ENCODE data around the gene BCS1L.

BCS1L gene

DNA sequence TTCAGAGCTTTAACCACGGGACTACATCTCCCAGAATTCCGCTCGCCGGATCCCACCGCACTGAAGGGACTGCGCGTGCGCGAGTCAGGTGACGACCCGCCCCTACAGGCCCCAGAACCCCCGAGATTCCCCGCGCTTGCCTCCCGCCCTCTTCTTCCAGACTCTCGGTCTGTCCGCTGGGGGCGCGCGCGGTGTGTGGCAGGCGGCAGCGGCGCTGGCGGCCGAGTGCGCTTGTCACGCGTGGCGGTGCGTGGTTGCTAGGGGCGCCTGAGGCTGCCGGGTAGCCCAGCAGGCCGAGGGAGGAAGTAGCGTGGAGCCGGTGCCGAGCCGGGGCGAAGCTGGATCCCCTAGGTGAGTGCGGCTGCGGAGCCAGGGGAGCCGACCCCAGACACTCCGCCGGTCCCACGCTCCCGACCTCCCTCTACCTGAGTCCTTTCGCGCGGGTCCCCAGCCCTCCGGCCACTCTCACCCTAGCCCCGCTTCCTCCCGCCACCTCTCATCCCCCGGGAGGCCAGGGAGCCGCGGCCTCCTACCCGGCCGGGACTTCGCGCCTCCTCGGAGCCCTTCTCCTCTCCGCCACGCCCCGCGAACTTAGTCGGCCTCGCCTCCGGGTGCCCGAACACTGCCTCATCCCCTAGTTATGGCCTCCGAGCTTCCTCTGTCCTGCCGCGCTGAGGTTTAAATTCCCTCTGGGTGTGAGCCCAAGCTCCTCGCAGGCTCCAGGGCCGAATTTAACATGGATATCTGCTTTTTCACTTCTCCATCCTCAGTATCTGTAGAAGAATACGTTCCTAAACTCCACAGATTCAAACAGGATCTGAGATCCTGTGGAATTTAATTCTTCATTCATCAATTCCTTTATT is 51.4 kb downstream of the BCS1L start, which contains the start of gene TTLL4:
Gene TTLL4, plus strand, starts transcription at position 149 of the 863 bp plus-strand sequence. CDS start 26,842 bp downstream, outside the sequence.
- TF ChIP-seq CEBPB (IDR thresholded peaks at IDR 0.05), result no peak
- peak; percentile 49; the same call in 1 of the 2 replicates for TF ChIP-seq TAF1 (IDR thresholded peaks at IDR 0.05; ENCODE audit: low read depth)
- TF ChIP-seq, protein P1, sequence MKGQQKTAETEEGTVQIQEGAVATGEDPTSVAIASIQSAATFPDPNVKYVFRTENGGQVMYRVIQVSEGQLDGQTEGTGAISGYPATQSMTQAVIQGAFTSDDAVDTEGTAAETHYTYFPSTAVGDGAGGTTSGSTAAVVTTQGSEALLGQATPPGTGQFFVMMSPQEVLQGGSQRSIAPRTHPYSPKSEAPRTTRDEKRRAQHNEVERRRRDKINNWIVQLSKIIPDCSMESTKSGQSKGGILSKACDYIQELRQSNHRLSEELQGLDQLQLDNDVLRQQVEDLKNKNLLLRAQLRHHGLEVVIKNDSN (IDR thresholded peaks at IDR 0.05), result peak; percentile 93
- TF ChIP-seq TCF12 (IDR thresholded peaks at IDR 0.05; ENCODE audit: low read depth), result peak; percentile 30; the same call in 1 of the 2 replicates
- no peak for TF ChIP-seq CREB1 (IDR thresholded peaks at IDR 0.05; ENCODE audit: low read depth)
- peak; percentile 60 for TF ChIP-seq YY1 (IDR thresholded peaks at IDR 0.05; ENCODE audit: low read depth)
- peak; percentile 61; the same call in 1 of the 2 replicates for TF ChIP-seq RAD21 (IDR thresholded peaks at IDR 0.05; ENCODE audit: low read depth)
- 0 out of 2 replicates have a peak, but pooled peaks have one; percentile 59 for TF ChIP-seq ZBTB7A (IDR thresholded peaks at IDR 0.05; ENCODE audit: low read depth)
- TF ChIP-seq, protein P2, sequence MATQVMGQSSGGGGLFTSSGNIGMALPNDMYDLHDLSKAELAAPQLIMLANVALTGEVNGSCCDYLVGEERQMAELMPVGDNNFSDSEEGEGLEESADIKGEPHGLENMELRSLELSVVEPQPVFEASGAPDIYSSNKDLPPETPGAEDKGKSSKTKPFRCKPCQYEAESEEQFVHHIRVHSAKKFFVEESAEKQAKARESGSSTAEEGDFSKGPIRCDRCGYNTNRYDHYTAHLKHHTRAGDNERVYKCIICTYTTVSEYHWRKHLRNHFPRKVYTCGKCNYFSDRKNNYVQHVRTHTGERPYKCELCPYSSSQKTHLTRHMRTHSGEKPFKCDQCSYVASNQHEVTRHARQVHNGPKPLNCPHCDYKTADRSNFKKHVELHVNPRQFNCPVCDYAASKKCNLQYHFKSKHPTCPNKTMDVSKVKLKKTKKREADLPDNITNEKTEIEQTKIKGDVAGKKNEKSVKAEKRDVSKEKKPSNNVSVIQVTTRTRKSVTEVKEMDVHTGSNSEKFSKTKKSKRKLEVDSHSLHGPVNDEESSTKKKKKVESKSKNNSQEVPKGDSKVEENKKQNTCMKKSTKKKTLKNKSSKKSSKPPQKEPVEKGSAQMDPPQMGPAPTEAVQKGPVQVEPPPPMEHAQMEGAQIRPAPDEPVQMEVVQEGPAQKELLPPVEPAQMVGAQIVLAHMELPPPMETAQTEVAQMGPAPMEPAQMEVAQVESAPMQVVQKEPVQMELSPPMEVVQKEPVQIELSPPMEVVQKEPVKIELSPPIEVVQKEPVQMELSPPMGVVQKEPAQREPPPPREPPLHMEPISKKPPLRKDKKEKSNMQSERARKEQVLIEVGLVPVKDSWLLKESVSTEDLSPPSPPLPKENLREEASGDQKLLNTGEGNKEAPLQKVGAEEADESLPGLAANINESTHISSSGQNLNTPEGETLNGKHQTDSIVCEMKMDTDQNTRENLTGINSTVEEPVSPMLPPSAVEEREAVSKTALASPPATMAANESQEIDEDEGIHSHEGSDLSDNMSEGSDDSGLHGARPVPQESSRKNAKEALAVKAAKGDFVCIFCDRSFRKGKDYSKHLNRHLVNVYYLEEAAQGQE (IDR thresholded peaks at IDR 0.05; ENCODE audit: low read depth), result no peak
- TF ChIP-seq EP300 (IDR thresholded peaks at IDR 0.05; ENCODE audit: borderline replicate concordance), result 0 out of 2 replicates have a peak, but pooled peaks have one; percentile 11
- peak; percentile 92 for TF ChIP-seq MAX (IDR thresholded peaks at IDR 0.05)
- no peak for TF ChIP-seq NFIC (IDR thresholded peaks at IDR 0.05)

DNA sequence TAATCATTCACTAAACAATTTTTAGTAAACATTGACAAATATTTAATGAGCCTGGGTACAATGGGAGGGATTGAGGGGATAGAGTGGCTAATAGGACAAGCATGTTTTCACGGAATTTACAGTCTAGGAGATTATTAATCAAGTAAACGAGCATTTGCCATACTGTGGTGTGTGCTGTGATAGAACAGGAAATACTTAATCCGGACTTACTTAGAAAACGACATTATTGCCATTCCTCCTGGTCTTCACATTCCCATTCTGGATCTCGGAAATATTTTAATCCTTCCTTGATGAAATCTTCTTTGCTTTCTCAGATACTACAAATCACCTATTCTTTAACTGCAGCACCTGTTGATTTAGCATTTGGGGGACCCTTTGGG is 52.1 kb downstream of the BCS1L start:
- no peak for TF ChIP-seq TCF12 (IDR thresholded peaks at IDR 0.05; ENCODE audit: low read depth)
- no peak for TF ChIP-seq ZBTB7A (IDR thresholded peaks at IDR 0.05; ENCODE audit: low read depth)
- TF ChIP-seq TAF1 (IDR thresholded peaks at IDR 0.05; ENCODE audit: low read depth), result no peak
- TF ChIP-seq EGR1 (IDR thresholded peaks at IDR 0.05), result no peak
- no peak for TF ChIP-seq FOXM1 (IDR thresholded peaks at IDR 0.05; ENCODE audit: borderline replicate concordance, low read depth)
